Activated CD8-positive, alpha-beta T cell treated with anti-CD3 and anti-CD28 coated beads, Interleukin-2, amount 10 ng/mL, durations not matched to agents 7 days and 5 days (primary cell): ENCODE results near the gene ARHGAP35. TPM values are rescaled to one million over a fixed set of nuclear protein-coding genes. Genes with fewer than 3 reads are reported as not detected.
"Not testable (repeated sequence)": the region's sequence is repeated elsewhere in the genome, so short reads cannot be mapped to it uniquely, and the experiment has no call there.

ENCODE experiments used
- ATAC-seq: fragments of 150-1000 bp; cut with Tn5 transposase; one replicate; pipeline ENCODE4 v1.10.0; 2021; ENCODE audit warnings: moderate library complexity
- CTCF ChIA-PET: fragments of 350-600 bp; sonication (Branson Sonifier 250); formaldehyde crosslinking; loops from one replicate; lab custom pipeline; 2021; ENCODE audit warnings: antibody characterized with exemption; lab: Charles Lee
- POLR2A ChIA-PET: fragments of 350-600 bp; sonication (Branson Sonifier 250); formaldehyde crosslinking; loops from one replicate; lab custom pipeline; 2021; ENCODE audit warnings: antibody characterized with exemption; lab: Charles Lee
- DNase-seq: peaks from one replicate; pipeline ENCODE4 v3.0.0-alpha.2; 2020
- H3K27ac Mint-ChIP-seq: one replicate; pipeline ENCODE4 v1.8.0; 2021; ENCODE audit warnings: mild to moderate bottlenecking, mixed read lengths
- H3K27me3 Mint-ChIP-seq: one replicate; pipeline ENCODE4 v1.8.0; 2021; ENCODE audit warnings: low read depth, mixed read lengths
- H3K36me3 Mint-ChIP-seq: one replicate; pipeline ENCODE4 v1.8.0; 2021; ENCODE audit warnings: low read depth, mixed read lengths
- H3K4me1 Mint-ChIP-seq: one replicate; pipeline ENCODE4 v1.8.0; 2021; ENCODE audit warnings: low read depth, mixed read lengths
- H3K4me3 Mint-ChIP-seq: one replicate; pipeline ENCODE4 v1.8.0; 2021; ENCODE audit warnings: mild to moderate bottlenecking, mixed read lengths
- H3K9me3 Mint-ChIP-seq: one replicate; pipeline ENCODE4 v1.8.0; 2022; ENCODE audit warnings: mixed read lengths; ENCODE audit not compliant: insufficient read depth
- total RNA-seq, 2 experiments: library from RNA; stranded (reverse); gene quantifications; one replicate each; pipeline ENCODE4 v1.2.3, GENCODE V29; 2021

ARHGAP35 gene
- total RNA-seq = 10 to 100 TPM; 23.9 to 24.1 TPM

- Mint-ChIP-seq H3K4me1 (peaks cover 28% of the 10 kb centered on the region), H3K9me3 (no peaks in the 10 kb centered on the region), H3K27me3 (no peaks in the 10 kb centered on the region), H3K4me3 (peak within 1 kb of the TSS; percentile 84), H3K36me3 (peaks cover 8% of the 10 kb centered on the region), H3K27ac (peak within 1 kb of the TSS; percentile 97)
- POLR2A ChIA-PET = interaction anchor here (0.8 to 1.7 kb wide), 3 partner anchors 168 to 253 kb away, joined by 3 to 4 read pairs (median 4); partner anchors contain the start of gene ZC3H4
- DNase-seq (peak; percentile 33), ATAC-seq (peak; percentile 8)
- CTCF ChIA-PET = interaction anchor here (1.0 to 1.3 kb wide), 3 partner anchors 93 to 383 kb away, joined by 3 to 4 read pairs (median 3); no protein-coding TSS in a partner anchor
Observed at GRCh38 chr19:46860846-46861690, at the start of gene ARHGAP35. Gene ARHGAP35 (plus strand): TSS chr19:46860997. CDS start chr19:46918676, 57,679 bp downstream.

- ATAC-seq (no peak), DNase-seq (no peak)
- Mint-ChIP-seq H3K4me3 (no peak overlapping the region), H3K36me3 (no peaks in the 10 kb centered on the region), H3K4me1 (no peaks in the 10 kb centered on the region), H3K9me3 (no peaks in the 10 kb centered on the region), H3K27ac (no peak overlapping the region), H3K27me3 (peaks cover 5% of the 10 kb centered on the region)
- CTCF ChIA-PET = interaction anchor here (1.4 kb wide), 1 partner anchor 9 kb away, joined by 4 read pairs; no protein-coding TSS in a partner anchor
- POLR2A ChIA-PET = no interaction called here
Observed at GRCh38 chr19:46812977-46813838, 47.6 kb upstream of the ARHGAP35 start.

GRCh38 chr19:46813839-46814358 is 46.9 kb upstream of the ARHGAP35 start:
- no peak overlapping the region for H3K27ac Mint-ChIP-seq
- H3K36me3 Mint-ChIP-seq = no peaks in the 10 kb centered on the region

GRCh38 chr19:46815833-46816627 is 44.8 kb upstream of the ARHGAP35 start:
- ATAC-seq (no peak), DNase-seq (no peak)
- no peak overlapping the region for H3K4me3 Mint-ChIP-seq
- no peaks in the 10 kb centered on the region for H3K9me3 Mint-ChIP-seq
- peaks cover 5% of the 10 kb centered on the region for H3K27me3 Mint-ChIP-seq
- no peaks in the 10 kb centered on the region for H3K36me3 Mint-ChIP-seq
- POLR2A ChIA-PET = no interaction called here
- CTCF ChIA-PET = no interaction called here
- H3K27ac Mint-ChIP-seq = no peak overlapping the region
- H3K4me1 Mint-ChIP-seq = peaks cover 22% of the 10 kb centered on the region

More at GRCh38 chr19:46813839-46814358, 46.9 kb upstream of the ARHGAP35 start:
- DNase-seq = no peak
- ChIA-PET POLR2A (no interaction called here), CTCF (interaction anchor here (1.2 kb wide), 1 partner anchor 47 kb away, joined by 4 read pairs; no protein-coding TSS in a partner anchor)
- Mint-ChIP-seq H3K9me3 (no peaks in the 10 kb centered on the region), H3K4me1 (peaks cover 2% of the 10 kb centered on the region), H3K4me3 (no peak overlapping the region), H3K27me3 (peaks cover 5% of the 10 kb centered on the region)
- ATAC-seq = no peak

DNA sequence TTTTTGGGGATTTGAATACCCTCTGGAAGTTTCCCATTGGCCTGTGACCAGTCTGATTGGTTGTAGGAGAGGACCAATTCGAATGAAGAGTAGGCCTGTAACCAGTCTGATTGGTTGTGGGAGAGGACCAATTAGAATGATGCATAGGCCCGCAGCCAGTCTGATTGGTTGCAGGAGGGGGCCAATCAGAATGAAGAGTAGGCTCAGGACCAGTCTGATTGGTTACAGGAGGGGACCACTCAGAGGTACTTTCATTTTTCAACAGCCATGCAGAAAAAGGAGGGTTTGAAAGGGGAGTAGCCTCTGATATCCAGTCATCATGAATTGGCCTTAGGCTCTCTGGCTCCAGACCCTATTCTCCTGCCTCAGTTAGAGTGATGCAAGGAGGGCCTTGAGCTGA is 42.0 kb upstream of the ARHGAP35 start:
- no peak for ATAC-seq
- H3K4me3 Mint-ChIP-seq = no peak overlapping the region

GRCh38 chr19:46821512-46822409 is 39.0 kb upstream of the ARHGAP35 start:
- H3K4me3 Mint-ChIP-seq = peak overlapping the region; percentile 45
- POLR2A ChIA-PET = interaction anchor here (0.6 to 5.1 kb wide), 8 partner anchors 14 to 404 kb away, joined by 3 to 51 read pairs (median 4); partner anchors contain the start of genes SLC1A5 and ZC3H4

More for the DNA sequence above, 42.0 kb upstream of the ARHGAP35 start:
- Mint-ChIP-seq H3K27me3 (peaks cover 3% of the 10 kb centered on the region), H3K27ac (no peak overlapping the region), H3K36me3 (no peaks in the 10 kb centered on the region), H3K9me3 (no peaks in the 10 kb centered on the region), H3K4me1 (peaks cover 38% of the 10 kb centered on the region)
- POLR2A ChIA-PET = no interaction called here
- DNase-seq = peak; percentile 39
- CTCF ChIA-PET = interaction anchor here (1.5 to 3.9 kb wide), 2 partner anchors 22 to 65 kb away, joined by 4 to 19 read pairs; no protein-coding TSS in a partner anchor

GRCh38 chr19:46822410-46822787 is 38.4 kb upstream of the ARHGAP35 start:
- ATAC-seq, H3K9me3 Mint-ChIP-seq, H3K4me3 Mint-ChIP-seq, H3K27me3 Mint-ChIP-seq, H3K36me3 Mint-ChIP-seq, DNase-seq: not testable (repeated sequence)
- ChIA-PET POLR2A (interaction anchor here (0.7 to 5.1 kb wide), 5 partner anchors 14 to 109 kb away, joined by 3 to 51 read pairs (median 4); partner anchors contain the start of gene SLC1A5), CTCF (interaction anchor here (1.4 to 3.9 kb wide), 7 partner anchors 10 to 68 kb away, joined by 3 to 19 read pairs (median 13); no protein-coding TSS in a partner anchor)
- peaks cover 51% of the 10 kb centered on the region for H3K4me1 Mint-ChIP-seq
- H3K27ac Mint-ChIP-seq = peak overlapping the region; percentile 84

More at GRCh38 chr19:46821512-46822409, 39.0 kb upstream of the ARHGAP35 start:
- ATAC-seq = peak; percentile 91
- DNase-seq = peak; percentile 83
- CTCF ChIA-PET = interaction anchor here (0.8 to 3.9 kb wide), 11 partner anchors 9 to 423 kb away, joined by 3 to 19 read pairs (median 5); partner anchors contain the start of gene SLC1A5
- Mint-ChIP-seq H3K4me1 (peaks cover 51% of the 10 kb centered on the region), H3K36me3 (no peaks in the 10 kb centered on the region), H3K27me3 (no peaks in the 10 kb centered on the region), H3K27ac (peak overlapping the region; percentile 84), H3K9me3 (no peaks in the 10 kb centered on the region)

- Mint-ChIP-seq H3K27ac (no peak overlapping the region), H3K4me3 (no peak overlapping the region), H3K9me3 (no peaks in the 10 kb centered on the region), H3K36me3 (no peaks in the 10 kb centered on the region), H3K27me3 (no peaks in the 10 kb centered on the region), H3K4me1 (peaks cover 51% of the 10 kb centered on the region)
- ATAC-seq = no peak
- CTCF ChIA-PET = interaction anchor here (2.3 to 3.0 kb wide), 2 partner anchors 17 to 65 kb away, joined by 7 to 15 read pairs; no protein-coding TSS in a partner anchor
- POLR2A ChIA-PET = interaction anchor here (2.1 to 5.1 kb wide), 2 partner anchors 29 to 37 kb away, joined by 6 to 51 read pairs; partner anchors contain the start of gene SLC1A5
- DNase-seq = no peak
Observed at GRCh38 chr19:46823049-46823448, 37.7 kb upstream of the ARHGAP35 start.

- H3K27ac Mint-ChIP-seq = peak overlapping the region; percentile 2
- H3K36me3 Mint-ChIP-seq = no peaks in the 10 kb centered on the region
- DNase-seq = peak; percentile 42
- H3K4me1 Mint-ChIP-seq = peaks cover 41% of the 10 kb centered on the region
- ChIA-PET CTCF (interaction anchor here (0.8 to 2.3 kb wide), 7 partner anchors 9 to 188 kb away, joined by 3 to 7 read pairs (median 4); no protein-coding TSS in a partner anchor), POLR2A (interaction anchor here (5.1 kb wide), 1 partner anchor 39 kb away, joined by 51 read pairs; the partner anchor contains the start of gene SLC1A5)
- no peaks in the 10 kb centered on the region for H3K9me3 Mint-ChIP-seq
- H3K27me3 Mint-ChIP-seq = no peaks in the 10 kb centered on the region
- H3K4me3 Mint-ChIP-seq = no peak overlapping the region
- no peak for ATAC-seq
Observed at GRCh38 chr19:46824890-46825730, 35.7 kb upstream of the ARHGAP35 start.
